Transverse colon (tissue), 4 donors: ENCODE measurements around the gene RABGGTA. TPM values are rescaled to one million over a fixed set of nuclear protein-coding genes. Genes with fewer than 3 reads are reported as not detected.

Experiments used
- DNase-seq: peaks from one replicate; pipeline ENCODE4 v3.0.0-alpha.2; 2019
- H3K27ac ChIP-seq, 4 donors: fragments of 200-600 bp; sonication (generic); 2 replicates each; pipeline ENCODE4 v1.5.1; 2016 to 2018; ENCODE audit warnings: inconsistent platforms in 4 of 4
- H3K27me3 ChIP-seq: fragments of 200-600 bp; sonication (generic); 2 replicates; pipeline ENCODE4 v1.5.1; 2017; ENCODE audit warnings: inconsistent platforms
- H3K36me3 ChIP-seq, 4 donors: fragments of 200-600 bp; sonication (generic); 2 replicates each; pipeline ENCODE4 v1.5.1; 2017 to 2019; ENCODE audit warnings: inconsistent platforms in 4 of 4
- H3K4me1 ChIP-seq, 4 donors: fragments of 200-600 bp; sonication (generic); 2 replicates each; pipeline ENCODE4 v1.5.1; 2017 to 2020; ENCODE audit warnings: inconsistent platforms in 4 of 4
- H3K4me3 ChIP-seq, 4 donors: fragments of 200-600 bp; sonication (generic); 1 replicate in 1 of 4; 2 replicates in 3 of 4; pipeline versions ENCODE4 v1.5.1 to v1.6.1; 2017 to 2019; ENCODE audit warnings: inconsistent platforms in 4 of 4
- H3K9me3 ChIP-seq, 2 donors: fragments of 200-600 bp; sonication (generic); 2 replicates each; pipeline ENCODE4 v1.5.1; 2017 to 2019; ENCODE audit warnings: inconsistent platforms in 2 of 2
- EP300 ChIP-seq: sonication (generic); formaldehyde crosslinking; IDR thresholded peaks from one replicate; pipeline ENCODE4 v1.6.1; 2017; ENCODE audit warnings: antibody characterized with exemption, low read depth
- POLR2A ChIP-seq: fragments of 450-650 bp; IDR thresholded peaks from one replicate; pipeline ENCODE4 v1.6.1; 2016; ENCODE audit warnings: antibody characterized with exemption, mild to moderate bottlenecking, moderate library complexity
- POLR2AphosphoS5 ChIP-seq, 3 donors: sonication (generic); formaldehyde crosslinking; IDR thresholded peaks; one replicate each; pipeline ENCODE4 v1.6.1; 2016; ENCODE audit warnings: antibody characterized with exemption in 3 of 3
- WGBS, 2 donors: methylation state at CpG; one replicate each; pipeline ENCODE4 v1.1.5; 2018; ENCODE audit warnings: low coverage in 1 of 2; 5-methylcytosine and 5-hydroxymethylcytosine counted together
- in situ Hi-C, 4 donors: fragments of 200-750 bp; cut with MboI; loops; one replicate each; pipeline versions ENCODE4 v1.15.0 to v1.15.1; 2017; ENCODE audit warnings: low sequenced_read_pairs in 3 of 4, low pct_ligation_motif_present in 1 of 4, low pct_unique_long_range_greater_than_20kb in 1 of 4
- intact Hi-C: fragments of 100-400 bp; cut with DNase I; formaldehyde crosslinking; loops from one replicate; pipeline ENCODE4 v1.15.1; 2023; ENCODE audit warnings: low total_unique reads
- total RNA-seq, 4 donors: library from RNA; depleted of rRNA; stranded (reverse); fragments of >200 nt; gene quantifications; one replicate each; pipeline ENCODE4 v1.1.0, GENCODE V29; 2016
- TF ChIP-seq, protein P1 (sequence below), 5 experiments: fragments of 200-600 bp in 3 of 5; fragments of 450-650 bp in 2 of 5; sonication (generic) in 3 of 5; IDR thresholded peaks; 1 replicate in 2 of 5; 2 replicates in 3 of 5; pipeline ENCODE4 v1.5.1; 2016 to 2017; ENCODE audit warnings: antibody characterized with exemption in 5 of 5, inconsistent platforms in 3 of 5, mild to moderate bottlenecking in 2 of 5, moderate library complexity in 1 of 5

RABGGTA gene
- total RNA-seq, 4 donors from 2014 or later: 47.3 to 227 (median 53.0) TPM

DNA sequence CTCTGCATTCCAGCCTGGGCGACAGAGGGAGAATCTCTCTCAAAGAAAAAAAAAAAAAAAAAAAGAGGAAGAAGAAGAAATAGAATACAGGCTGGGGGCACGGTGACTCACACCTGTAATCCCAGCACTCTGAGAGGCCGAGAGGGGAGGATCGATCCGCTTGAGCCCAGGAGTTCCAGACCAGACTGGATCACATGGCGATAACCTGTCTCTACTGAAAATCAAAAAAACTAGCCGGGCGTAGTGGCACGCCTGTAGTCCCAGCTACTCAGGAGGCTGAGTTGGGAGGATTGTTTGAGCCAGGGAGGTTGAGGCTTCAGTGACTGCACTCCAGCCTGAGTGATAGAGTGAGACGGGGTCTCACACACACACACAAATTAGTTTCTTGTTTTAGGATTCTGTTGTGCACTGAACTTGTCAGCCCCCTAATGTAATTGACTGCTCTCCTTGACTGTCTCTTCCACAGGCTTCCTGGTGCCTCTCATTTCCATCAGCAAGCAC lies 28.0 kb downstream of the RABGGTA start:
- peaks cover 0 to 19% (median 9%) of the 10 kb centered on the region in 4 donors for H3K36me3 ChIP-seq
- TF ChIP-seq POLR2A (no peak), EP300 (no peak), POLR2AphosphoS5 (IDR thresholded peaks at IDR 0.05) (no peak)
- TF ChIP-seq, protein P1, sequence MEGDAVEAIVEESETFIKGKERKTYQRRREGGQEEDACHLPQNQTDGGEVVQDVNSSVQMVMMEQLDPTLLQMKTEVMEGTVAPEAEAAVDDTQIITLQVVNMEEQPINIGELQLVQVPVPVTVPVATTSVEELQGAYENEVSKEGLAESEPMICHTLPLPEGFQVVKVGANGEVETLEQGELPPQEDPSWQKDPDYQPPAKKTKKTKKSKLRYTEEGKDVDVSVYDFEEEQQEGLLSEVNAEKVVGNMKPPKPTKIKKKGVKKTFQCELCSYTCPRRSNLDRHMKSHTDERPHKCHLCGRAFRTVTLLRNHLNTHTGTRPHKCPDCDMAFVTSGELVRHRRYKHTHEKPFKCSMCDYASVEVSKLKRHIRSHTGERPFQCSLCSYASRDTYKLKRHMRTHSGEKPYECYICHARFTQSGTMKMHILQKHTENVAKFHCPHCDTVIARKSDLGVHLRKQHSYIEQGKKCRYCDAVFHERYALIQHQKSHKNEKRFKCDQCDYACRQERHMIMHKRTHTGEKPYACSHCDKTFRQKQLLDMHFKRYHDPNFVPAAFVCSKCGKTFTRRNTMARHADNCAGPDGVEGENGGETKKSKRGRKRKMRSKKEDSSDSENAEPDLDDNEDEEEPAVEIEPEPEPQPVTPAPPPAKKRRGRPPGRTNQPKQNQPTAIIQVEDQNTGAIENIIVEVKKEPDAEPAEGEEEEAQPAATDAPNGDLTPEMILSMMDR (IDR thresholded peaks at IDR 0.05): no peak
- no peaks in the 10 kb centered on the region for H3K27me3 ChIP-seq
- DNase-seq: no peak
- 38% methylated on average over 10 of the region's 10 CpGs; no CpG with 5 or more reads in 1 of the 2 donors for WGBS, 2 donors
- H3K4me3 ChIP-seq: peak overlapping the region in 3 of 4 donors; percentile 54 to 78 (median 60)
- peaks cover 28 to 40% (median 30%) of the 10 kb centered on the region in 4 donors for H3K4me1 ChIP-seq
- no peaks in the 10 kb centered on the region for H3K9me3 ChIP-seq
- in situ Hi-C loops (loop anchor here (5.0 to 25.0 kb wide), 3 partner anchors 54 to 194 kb away; partner anchors contain the start of genes CBLN3 (in 3 of the 4), KHNYN (in 3 of the 4), SDR39U1 (in 3 of the 4) and DHRS1 (in 1 of the 4)), intact Hi-C loops (no loop called here)
- peak overlapping the region; percentile 97 to 100 (median 98) for H3K27ac ChIP-seq

DNA sequence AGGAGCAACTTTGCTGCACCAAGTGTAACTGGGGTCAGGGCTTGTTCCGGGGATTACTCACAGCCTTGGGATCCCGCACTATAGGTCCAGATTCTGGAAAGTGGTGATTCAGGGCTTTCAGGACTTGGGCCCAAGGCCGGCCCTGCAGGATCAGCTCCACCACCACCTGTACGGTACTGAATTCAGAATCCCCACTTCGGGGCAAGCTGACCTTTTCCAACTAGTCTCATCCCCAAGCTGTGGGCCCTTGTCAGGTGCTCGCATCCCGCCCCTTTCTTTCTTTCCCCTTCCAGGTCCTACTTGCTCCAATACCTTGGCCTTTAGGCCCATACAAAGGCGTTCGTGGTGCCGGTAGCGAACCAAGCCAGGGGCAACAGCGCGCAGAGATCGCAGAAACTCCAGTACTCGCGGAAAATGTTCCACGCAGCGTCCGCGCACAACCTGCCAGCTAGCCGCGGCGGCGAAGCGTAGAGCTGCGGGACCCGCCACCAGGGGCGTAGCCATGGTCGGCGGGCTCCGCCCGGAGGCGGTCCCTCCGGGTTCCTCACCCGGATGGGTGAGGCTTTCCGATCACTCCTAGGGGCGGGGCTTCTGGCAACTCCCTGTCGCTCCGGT lies 29.5 kb downstream of the RABGGTA start:
- Histone ChIP-seq H3K4me1 (peaks cover 28 to 40% (median 30%) of the 10 kb centered on the region in 4 donors), H3K27me3 (no peaks in the 10 kb centered on the region), H3K36me3 (peaks cover 0 to 32% (median 10%) of the 10 kb centered on the region in 4 donors), H3K27ac (peak overlapping the region; percentile 97 to 100 (median 98)), H3K9me3 (no peaks in the 10 kb centered on the region), H3K4me3 (peak overlapping the region; percentile 54 to 78 (median 59))
- DNase-seq: peak; percentile 95
- TF ChIP-seq EP300 (no peak), POLR2A (no peak), POLR2AphosphoS5 (IDR thresholded peaks at IDR 0.05) (peak in 1 of 3 donors; percentile 28)
- TF ChIP-seq, protein P1 (IDR thresholded peaks at IDR 0.05): peak; percentile 63 to 88 (median 67)
- intact Hi-C loops: no loop called here
- in situ Hi-C loops: loop anchor here (5.0 to 25.0 kb wide), 3 partner anchors 55 to 195 kb away; partner anchors contain the start of genes CBLN3 (in 3 of the 4), KHNYN (in 3 of the 4), SDR39U1 (in 3 of the 4) and DHRS1 (in 1 of the 4)
- WGBS, 2 donors: 0 to 1% methylated on average over 3 to 39 of the region's 39 CpGs

DNA sequence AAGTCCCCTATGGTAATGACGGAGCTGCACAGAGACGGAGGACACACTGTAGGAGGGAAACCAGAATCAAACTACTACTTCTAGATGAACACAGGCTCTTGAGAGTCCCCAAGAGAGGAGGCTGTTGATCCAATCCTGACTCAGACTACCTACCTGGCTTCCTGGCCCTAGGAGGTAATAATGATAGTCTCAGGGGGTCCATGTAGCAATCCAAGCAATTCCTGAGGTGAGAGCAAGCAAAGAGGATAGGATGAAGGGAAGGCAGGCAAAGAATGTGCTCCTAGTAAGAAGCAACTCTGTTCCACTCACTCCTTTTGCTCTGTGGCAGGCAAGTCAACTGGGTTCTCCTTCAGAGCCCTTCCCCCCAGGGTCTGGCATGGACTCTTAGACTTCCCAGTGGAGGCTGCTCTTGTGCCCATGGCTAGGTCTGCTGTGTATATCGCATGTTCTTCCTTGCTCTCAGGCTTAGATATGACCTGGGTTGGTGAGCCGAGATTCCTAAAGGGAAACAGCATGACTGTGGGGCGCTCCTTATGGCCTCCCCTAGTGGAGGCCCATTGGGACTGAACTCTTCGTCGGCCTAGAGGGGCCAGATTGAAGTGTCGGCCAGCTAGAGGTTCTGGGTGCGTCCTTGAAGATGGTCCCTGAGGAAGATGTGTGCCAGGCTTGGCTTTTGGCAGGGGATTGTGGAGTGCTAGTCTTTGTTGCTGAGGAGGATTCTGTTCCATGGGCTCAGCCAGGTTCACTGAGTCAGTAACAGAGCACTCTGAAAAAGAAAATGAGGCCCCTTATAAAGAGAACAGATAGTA lies 31.1 kb downstream of the RABGGTA start:
- Histone ChIP-seq H3K27ac (peak overlapping the region in 3 of 4 donors; percentile 97 to 100 (median 99)), H3K9me3 (no peaks in the 10 kb centered on the region), H3K4me1 (peaks cover 28 to 40% (median 30%) of the 10 kb centered on the region in 4 donors), H3K4me3 (no peak overlapping the region), H3K36me3 (peaks cover 0 to 35% (median 13%) of the 10 kb centered on the region in 4 donors), H3K27me3 (no peaks in the 10 kb centered on the region)
- DNase-seq: no peak
- WGBS, 2 donors: 92 to 93% methylated on average over 3 to 9 of the region's 9 CpGs
- in situ Hi-C loops: loop anchor here (5.0 to 25.0 kb wide), 3 partner anchors 57 to 197 kb away; partner anchors contain the start of genes CBLN3 (in 3 of the 4), KHNYN (in 3 of the 4), SDR39U1 (in 3 of the 4) and DHRS1 (in 1 of the 4)
- intact Hi-C loops: no loop called here
- TF ChIP-seq EP300: no peak
- no peak for TF ChIP-seq POLR2A
- TF ChIP-seq, protein P1 (IDR thresholded peaks at IDR 0.05): no peak
